ENCODE measurements around the gene IGF2BP2. TPM values are rescaled to one million over a fixed set of nuclear protein-coding genes. Genes with fewer than 3 reads are reported as not detected.
"Not testable (repeated sequence)": the region's sequence is repeated elsewhere in the genome, so short reads cannot be mapped to it uniquely, and the experiment has no call there.

The IGF2BP2 gene
- total and polyA plus RNA-seq, 4 donors: 7.8 to 92.6 (median 11.8) TPM

- no peaks in the 10 kb centered on the region for H3K9me3 ChIP-seq (ENCODE audit: control insufficient read depth in 4 of 4, insufficient read depth in 3 of 4, low read length in 3 of 4)
- no peak overlapping the region for H3K4me3 ChIP-seq
- ATAC-seq (ENCODE audit: insufficient read depth, low FRiP score) (no peak), DNase-seq (no peak)
- H3K9ac ChIP-seq (ENCODE audit: insufficient read depth in 1 of 2, low read length in 2 of 2): no peak overlapping the region
- H3K4me1 ChIP-seq (ENCODE audit: control insufficient read depth in 5 of 5, insufficient read depth in 5 of 5, low read length in 5 of 5): peaks cover 0 to 12% (median 6%) of the 10 kb centered on the region in 5 donors
- TF ChIP-seq, protein P1, sequence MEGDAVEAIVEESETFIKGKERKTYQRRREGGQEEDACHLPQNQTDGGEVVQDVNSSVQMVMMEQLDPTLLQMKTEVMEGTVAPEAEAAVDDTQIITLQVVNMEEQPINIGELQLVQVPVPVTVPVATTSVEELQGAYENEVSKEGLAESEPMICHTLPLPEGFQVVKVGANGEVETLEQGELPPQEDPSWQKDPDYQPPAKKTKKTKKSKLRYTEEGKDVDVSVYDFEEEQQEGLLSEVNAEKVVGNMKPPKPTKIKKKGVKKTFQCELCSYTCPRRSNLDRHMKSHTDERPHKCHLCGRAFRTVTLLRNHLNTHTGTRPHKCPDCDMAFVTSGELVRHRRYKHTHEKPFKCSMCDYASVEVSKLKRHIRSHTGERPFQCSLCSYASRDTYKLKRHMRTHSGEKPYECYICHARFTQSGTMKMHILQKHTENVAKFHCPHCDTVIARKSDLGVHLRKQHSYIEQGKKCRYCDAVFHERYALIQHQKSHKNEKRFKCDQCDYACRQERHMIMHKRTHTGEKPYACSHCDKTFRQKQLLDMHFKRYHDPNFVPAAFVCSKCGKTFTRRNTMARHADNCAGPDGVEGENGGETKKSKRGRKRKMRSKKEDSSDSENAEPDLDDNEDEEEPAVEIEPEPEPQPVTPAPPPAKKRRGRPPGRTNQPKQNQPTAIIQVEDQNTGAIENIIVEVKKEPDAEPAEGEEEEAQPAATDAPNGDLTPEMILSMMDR (IDR thresholded peaks at IDR 0.05; ENCODE audit: control extremely low read depth, extremely low read depth): no peak
- no peak overlapping the region for H3K27ac ChIP-seq (ENCODE audit: low read depth in 1 of 2, low read length in 1 of 2)
- no peaks in the 10 kb centered on the region for H3K27me3 ChIP-seq (ENCODE audit: control insufficient read depth in 3 of 3, insufficient read depth in 3 of 3, low read length in 2 of 3)
- H3K36me3 ChIP-seq (ENCODE audit: control insufficient read depth in 4 of 4, insufficient read depth in 4 of 4, low read length in 4 of 4): no peaks in the 10 kb centered on the region
- WGBS, 2 donors: 88% methylated on average over 3 of the region's 3 CpGs
Observed at GRCh38 chr3:185807445-185808068, 17.3 kb downstream of the IGF2BP2 start.

DNA sequence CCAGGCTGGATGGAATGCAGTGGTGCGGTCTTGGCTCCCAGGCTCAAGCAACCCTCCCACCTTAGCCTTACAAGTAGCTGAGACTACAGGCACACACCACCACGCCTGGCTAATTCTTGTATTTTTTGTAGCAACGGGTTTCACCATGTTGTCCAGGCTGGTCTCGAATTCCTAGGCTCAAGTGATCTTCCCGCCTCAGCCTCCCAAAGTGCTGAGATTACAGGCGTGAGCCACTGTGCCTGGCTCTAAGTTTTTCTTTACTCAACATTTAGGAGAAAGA lies 26.1 kb downstream of the IGF2BP2 start:
- not testable (repeated sequence) for H3K36me3 ChIP-seq (ENCODE audit: control insufficient read depth in 4 of 4, insufficient read depth in 4 of 4, low read length in 4 of 4); H3K4me1 ChIP-seq (ENCODE audit: control insufficient read depth in 5 of 5, insufficient read depth in 5 of 5, low read length in 5 of 5); ATAC-seq (ENCODE audit: insufficient read depth, low FRiP score); H3K9me3 ChIP-seq (ENCODE audit: control insufficient read depth in 4 of 4, insufficient read depth in 3 of 4, low read length in 3 of 4); H3K27me3 ChIP-seq (ENCODE audit: control insufficient read depth in 3 of 3, insufficient read depth in 3 of 3, low read length in 2 of 3); H3K27ac ChIP-seq (ENCODE audit: low read depth in 1 of 2, low read length in 1 of 2); H3K9ac ChIP-seq (ENCODE audit: insufficient read depth in 1 of 2, low read length in 2 of 2); H3K4me3 ChIP-seq; DNase-seq
- 91 to 92% methylated on average over 6 of the region's 6 CpGs for WGBS, 2 donors

- WGBS, 2 donors: 66 to 73% methylated on average over 8 of the region's 8 CpGs
- peak in 1 of 3 donors; percentile 23 for DNase-seq
- peaks cover 0 to 3% (median 0%) of the 10 kb centered on the region in 5 donors for H3K4me1 ChIP-seq (ENCODE audit: control insufficient read depth in 5 of 5, insufficient read depth in 5 of 5, low read length in 5 of 5)
- ATAC-seq (ENCODE audit: insufficient read depth, low FRiP score): no peak
- H3K36me3 ChIP-seq (ENCODE audit: control insufficient read depth in 4 of 4, insufficient read depth in 4 of 4, low read length in 4 of 4): peaks cover 0 to 5% (median 0%) of the 10 kb centered on the region in 4 donors
- TF ChIP-seq, protein P1 (IDR thresholded peaks at IDR 0.05; ENCODE audit: control extremely low read depth, extremely low read depth): no peak
- no peaks in the 10 kb centered on the region for H3K9me3 ChIP-seq (ENCODE audit: control insufficient read depth in 4 of 4, insufficient read depth in 3 of 4, low read length in 3 of 4)
- no peak overlapping the region for H3K4me3 ChIP-seq
- H3K9ac ChIP-seq (ENCODE audit: insufficient read depth in 1 of 2, low read length in 2 of 2): no peak overlapping the region
- H3K27ac ChIP-seq (ENCODE audit: low read depth in 1 of 2, low read length in 1 of 2): no peak overlapping the region
- H3K27me3 ChIP-seq (ENCODE audit: control insufficient read depth in 3 of 3, insufficient read depth in 3 of 3, low read length in 2 of 3): no peaks in the 10 kb centered on the region
Observed at GRCh38 chr3:185797993-185798830, 26.6 kb downstream of the IGF2BP2 start.

DNA sequence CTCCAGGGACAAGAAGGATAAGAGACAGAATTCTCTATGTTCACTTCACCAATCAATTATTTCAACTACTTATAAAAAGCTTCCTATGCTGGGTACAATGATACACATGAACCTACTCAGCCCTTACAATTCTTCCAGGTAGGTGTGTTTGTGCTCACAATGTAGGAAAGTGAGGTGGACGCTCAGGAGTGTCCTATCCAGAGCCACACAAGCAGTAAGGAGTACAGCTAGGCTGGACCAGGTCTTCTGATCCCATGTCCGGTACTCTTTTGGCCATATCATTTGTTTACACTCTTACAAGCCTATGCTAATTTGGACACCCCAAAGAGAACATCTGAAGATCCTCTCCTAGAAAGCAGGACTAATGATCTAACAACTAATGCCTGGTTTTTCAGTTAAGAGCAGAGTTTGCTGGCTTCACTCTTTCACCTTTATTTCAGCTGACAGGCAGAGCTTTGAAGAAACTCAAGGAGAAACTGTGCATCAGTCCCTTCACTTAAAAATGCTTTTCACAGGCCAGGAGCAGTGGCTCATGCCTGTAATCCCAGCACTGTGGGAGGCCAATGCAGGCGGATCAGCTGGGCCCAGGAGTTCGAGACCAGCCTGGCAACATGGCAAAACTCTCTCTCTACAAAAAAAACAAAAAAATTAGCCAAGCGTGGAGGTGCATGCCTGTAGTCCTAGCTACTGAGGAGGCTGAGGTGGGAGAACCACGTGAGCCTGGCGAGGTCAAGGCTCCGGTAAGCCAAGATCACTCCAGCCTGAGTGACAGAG lies 27.5 kb downstream of the IGF2BP2 start:
- TF ChIP-seq, protein P1 (IDR thresholded peaks at IDR 0.05; ENCODE audit: control extremely low read depth, extremely low read depth): no peak
- DNase-seq (no peak), ATAC-seq (ENCODE audit: insufficient read depth, low FRiP score) (no peak)
- Histone ChIP-seq H3K36me3 (ENCODE audit: control insufficient read depth in 4 of 4, insufficient read depth in 4 of 4, low read length in 4 of 4) (peaks cover 0 to 5% (median 0%) of the 10 kb centered on the region in 4 donors), H3K4me1 (ENCODE audit: control insufficient read depth in 5 of 5, insufficient read depth in 5 of 5, low read length in 5 of 5) (peaks cover 0 to 3% (median 0%) of the 10 kb centered on the region in 5 donors), H3K4me3 (no peak overlapping the region), H3K9ac (ENCODE audit: insufficient read depth in 1 of 2, low read length in 2 of 2) (no peak overlapping the region), H3K27me3 (ENCODE audit: control insufficient read depth in 3 of 3, insufficient read depth in 3 of 3, low read length in 2 of 3) (no peaks in the 10 kb centered on the region), H3K9me3 (ENCODE audit: control insufficient read depth in 4 of 4, insufficient read depth in 3 of 4, low read length in 3 of 4) (no peaks in the 10 kb centered on the region), H3K27ac (ENCODE audit: low read depth in 1 of 2, low read length in 1 of 2) (no peak overlapping the region)
- WGBS, 2 donors: 75 to 85% methylated on average over 8 of the region's 8 CpGs
